HepG2 (cell line): ENCODE measurements around the gene BANP. TPM values are rescaled to one million over a fixed set of nuclear protein-coding genes. Genes with fewer than 3 reads are reported as not detected.

Experiments used
- ATAC-seq: fragments of 200-7000 bp; cut with Tn5 transposase; 3 replicates; pipeline ENCODE4 v1.9.1; 2020; ENCODE audit warnings: mild to moderate bottlenecking, moderate library complexity
- BruUV-seq: library from RNA; stranded (reverse); fragments of 400-500 nt; replicated peaks from 2 replicates; lab custom pipeline; 2021; lab: Mats Ljungman, UMichigan
- CTCF ChIA-PET: fragments of 300-600 bp; formaldehyde crosslinking; extraction: SDS; loops from one replicate; lab custom pipeline; 2021; ENCODE audit warnings: low total read pairs, inconsistent platforms, low intra/inter-chr PET ratio; lab: Yijun Ruan, JAX
- POLR2A ChIA-PET: fragments of 350-600 bp; sonication (Branson Sonifier 250); formaldehyde crosslinking; loops from one replicate; lab custom pipeline; 2020; ENCODE audit warnings: antibody characterized with exemption, inconsistent platforms; lab: Yijun Ruan, JAX
- DNase-seq: peaks from one replicate; pipeline ENCODE4 v3.0.0-alpha.2; 2015; ENCODE audit warnings: low spot score
- FAIRE-seq: peaks from 3 replicates; lab custom pipeline; 2011; peaks lifted over from hg19 to GRCh38; lab: Jason Lieb, UNC
- H2AFZ ChIP-seq: one replicate; pipeline ENCODE4 v1.6.1; 2011; ENCODE audit warnings: low read length, inconsistent platforms
- H3K27ac ChIP-seq: fragments of 300-600 bp; 3 replicates; pipeline ENCODE4 v1.8.0; 2011; ENCODE audit warnings: mixed run types, mild to moderate bottlenecking, mixed read lengths, low read length, inconsistent platforms; ENCODE audit not compliant: insufficient read depth; ENCODE audit errors: extremely low read length
- H3K27me3 ChIP-seq, 2 experiments: fragments of 200-600 bp in 1 of 2; 2 replicates in 1 of 2; 3 replicates in 1 of 2; pipeline versions ENCODE4 v1.6.0 to v1.8.0; 2011; ENCODE audit warnings: low read length in 2 of 2, mild to moderate bottlenecking in 2 of 2, moderate library complexity in 2 of 2, inconsistent platforms in 1 of 2; ENCODE audit not compliant: insufficient read depth in 2 of 2, control insufficient read depth in 1 of 2
- H3K36me3 ChIP-seq, 2 experiments: fragments of 200-600 bp in 1 of 2; replicated peaks in 1 of 2; 2 replicates in 1 of 2; 3 replicates in 1 of 2; pipeline versions ENCODE4 v1.5.1 to v1.8.0; 2011; ENCODE audit warnings: low read length in 2 of 2, inconsistent platforms in 1 of 2; ENCODE audit not compliant: insufficient read depth in 2 of 2, control insufficient read depth in 1 of 2
- H3K4me1 ChIP-seq: 2 replicates; pipeline ENCODE4 v1.5.1; 2012; ENCODE audit warnings: low read length, inconsistent platforms; ENCODE audit not compliant: insufficient read depth
- H3K4me2 ChIP-seq: 2 replicates; pipeline ENCODE4 v1.6.0; 2011; ENCODE audit warnings: low read depth, low read length, inconsistent platforms
- H3K4me3 ChIP-seq, 3 experiments: fragments of 200-600 bp in 1 of 3; sonication (generic), shearing (Covaris generic) in 1 of 3; replicated peaks in 1 of 3; 2 replicates each; pipeline ENCODE4 v1.5.1; 2011 to 2016; ENCODE audit warnings: low read length in 3 of 3, inconsistent platforms in 2 of 3, low read depth in 2 of 3, mild to moderate bottlenecking in 2 of 3, control low read depth in 1 of 3, mixed read lengths in 1 of 3; ENCODE audit not compliant: insufficient read depth in 1 of 3
- H3K79me2 ChIP-seq: one replicate; pipeline ENCODE4 v1.6.1; 2011; ENCODE audit warnings: low read length, inconsistent platforms; ENCODE audit not compliant: insufficient read depth
- H3K9ac ChIP-seq: 2 replicates; pipeline ENCODE4 v1.6.0; 2011; ENCODE audit warnings: mild to moderate bottlenecking, low read depth, low read length, inconsistent platforms; ENCODE audit not compliant: insufficient read depth
- H3K9me3 ChIP-seq: 2 replicates; pipeline ENCODE4 v1.5.1; 2012; ENCODE audit warnings: mild to moderate bottlenecking, low read length
- H4K20me1 ChIP-seq: 2 replicates; pipeline ENCODE4 v1.6.0; 2011; ENCODE audit warnings: inconsistent platforms, mild to moderate bottlenecking, low read length, moderate library complexity; ENCODE audit not compliant: insufficient read depth
- CREB3 ChIP-seq: sonication (generic); formaldehyde crosslinking; IDR thresholded peaks from 2 replicates; pipeline ENCODE4 v1.5.0; 2020; ENCODE audit warnings: missing genetic modification reagents
- CTCF ChIP-seq: sonication (generic); formaldehyde crosslinking; IDR thresholded peaks from 2 replicates; pipeline ENCODE4 v1.5.0; 2020; ENCODE audit warnings: mild to moderate bottlenecking, missing genetic modification reagents, moderate library complexity
- MEF2D ChIP-seq: sonication (generic); formaldehyde crosslinking; IDR thresholded peaks from 2 replicates; pipeline ENCODE4 v1.5.1; 2020; ENCODE audit warnings: mild to moderate bottlenecking, missing genetic modification reagents
- RNF2 ChIP-seq: fragments of 450-650 bp; conservative IDR thresholded peaks from 2 replicates; pipeline ENCODE4 v1.6.1; 2016; ENCODE audit warnings: low read depth
- ZNF230 ChIP-seq: sonication (generic); formaldehyde crosslinking; IDR thresholded peaks from 2 replicates; pipeline ENCODE4 v1.4.0; 2020; ENCODE audit warnings: mild to moderate bottlenecking, missing genetic modification reagents
- ZNF713 ChIP-seq: sonication (generic); formaldehyde crosslinking; IDR thresholded peaks from 2 replicates; pipeline ENCODE4 v1.4.0; 2020; ENCODE audit warnings: mild to moderate bottlenecking, missing genetic modification reagents
- ZNF790 ChIP-seq: sonication (generic); formaldehyde crosslinking; IDR thresholded peaks from 2 replicates; pipeline ENCODE4 v1.8.0; 2022; ENCODE audit warnings: missing genetic modification reagents, mild to moderate bottlenecking, borderline replicate concordance
- ZNF883 ChIP-seq: sonication (generic); formaldehyde crosslinking; IDR thresholded peaks from 2 replicates; pipeline ENCODE4 v1.5.1; 2020; ENCODE audit warnings: mild to moderate bottlenecking, missing genetic modification reagents; ENCODE audit errors: not compliant biosample characterization
- WGBS: methylation state at CpG from one replicate; pipeline ENCODE4 v1.1.6; 2017; ENCODE audit warnings: low lambda C conversion rate; 5-methylcytosine and 5-hydroxymethylcytosine counted together
- in situ Hi-C: cut with HindIII; loops from 2 replicates; pipeline ENCODE4 v1.10.0; 2017; ENCODE audit warnings: low pct_unique_long_range_greater_than_20kb; ENCODE audit not compliant: extremely low pct_ligation_motif_present
- intact Hi-C: fragments of 100-400 bp; cut with micrococcal nuclease; formaldehyde crosslinking; loops from one replicate; pipeline ENCODE4 v1.10.0; 2022; ENCODE audit not compliant: unreplicated experiment
- polyA plus RNA-seq, 8 experiments: library from polyadenylated mRNA; depleted of rRNA in 3 of 8; stranded (reverse) in 7 of 8; unstranded in 1 of 8; fragments of >200 nt; fragmentation: Illumina TruSeq in 4 of 8; extraction: Trizol in 4 of 8; gene quantifications; 2 replicates each; pipeline versions ENCODE4 v1.2.1 to v1.2.3, GENCODE V29; 2011 to 2016; ENCODE audit warnings: low read depth in 4 of 8, missing spikeins in 1 of 8, mixed read lengths in 1 of 8; ENCODE audit not compliant: insufficient read depth in 1 of 8
- total RNA-seq, 5 experiments: library from RNA; depleted of rRNA; stranded (reverse); fragments of >200 nt; fragmentation: Illumina TruSeq; extraction: Trizol; gene quantifications; 2 replicates each; pipeline ENCODE4 v1.2.3, GENCODE V29; 2016; ENCODE audit warnings: low read depth in 1 of 5

Gene BANP
- total and polyA plus RNA-seq, 2 of the 13 experiments (the other 11 are each of a cell fraction or from before 2014, with no cell fraction given) = 20.2 to 23.8 TPM

GRCh38 chr16:88062341-88063210 is 111.3 kb downstream of the BANP start (continued):
- no peak for TF ChIP-seq ZNF230 (CRISPR knock-in tag)
- no peak for TF ChIP-seq RNF2
- no peak for TF ChIP-seq ZNF790 (CRISPR knock-in tag)
- no peak for TF ChIP-seq MEF2D
- no peak for TF ChIP-seq ZNF883 (CRISPR knock-in tag)
- TF ChIP-seq ZNF713 (CRISPR knock-in tag) = no peak
- TF ChIP-seq, all 625 proteins: peak for 0

- FAIRE-seq (no peak), ATAC-seq (no peak), DNase-seq (no peak)
- Histone ChIP-seq H3K27me3 (no peaks in the 10 kb centered on the region), H3K36me3 (peaks cover 4 to 23% of the 10 kb centered on the region in 2 experiments; a peak in 3 of 5 replicates), H3K27ac (no peak overlapping the region), H3K9ac (no peak overlapping the region), H3K4me3 (no peak overlapping the region), H4K20me1 (no peaks in the 10 kb centered on the region), H3K9me3 (no peaks in the 10 kb centered on the region), H3K4me2 (no peak overlapping the region), H2AFZ (no peak overlapping the region), H3K79me2 (no peaks in the 10 kb centered on the region), H3K4me1 (no peaks in the 10 kb centered on the region)
- in situ Hi-C loops = no loop called here
- intact Hi-C loops = no loop called here
- WGBS = 94% methylated on average over 16 of the region's 16 CpGs
- CTCF ChIA-PET = no interaction called here
- TF ChIP-seq CREB3 (CRISPR knock-in tag) (no peak), CTCF (CRISPR knock-in tag) (0 out of 2 replicates have a peak, but pooled peaks have one; percentile 11)
- POLR2A ChIA-PET = no interaction called here
- no TSS peak for BruUV-seq
Observed at GRCh38 chr16:88063211-88063773, 112.1 kb downstream of the BANP start.
